ENCODE results near the gene ENPP1.

DNA sequence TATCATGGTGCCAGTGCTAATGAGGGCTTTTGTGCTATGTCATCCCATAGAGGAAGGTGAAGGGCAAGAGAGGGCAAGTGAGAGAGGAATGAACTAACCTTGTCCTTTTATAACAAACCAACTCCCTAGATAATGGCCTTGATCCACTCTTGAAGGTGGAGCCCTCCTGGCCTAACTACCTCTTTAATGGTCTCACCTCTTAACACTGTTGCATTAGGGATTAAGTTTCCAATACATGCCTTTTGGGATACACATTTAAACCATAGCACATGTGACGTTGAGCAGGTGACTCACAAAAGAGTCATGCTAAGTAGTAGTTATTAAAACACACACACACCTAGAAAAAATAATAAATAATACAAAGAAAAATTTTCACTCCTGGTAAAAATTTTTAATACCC, 106.4 kb downstream of the ENPP1 start:
- TF ChIP-seq CTCF (IDR thresholded peaks at IDR 0.05; ENCODE audit: extremely low read depth in 1 of 2, insufficient read depth in 1 of 2, low read depth in 1 of 2, low read length in 2 of 2) = no peak
- TF ChIP-seq POLR2A (IDR thresholded peaks at IDR 0.05; ENCODE audit: low read depth, low read length) = no peak
- TF ChIP-seq POLR2AphosphoS5 (IDR thresholded peaks at IDR 0.05; ENCODE audit: insufficient read depth, low read depth, low read length) = no peak
- TF ChIP-seq, protein P1, sequence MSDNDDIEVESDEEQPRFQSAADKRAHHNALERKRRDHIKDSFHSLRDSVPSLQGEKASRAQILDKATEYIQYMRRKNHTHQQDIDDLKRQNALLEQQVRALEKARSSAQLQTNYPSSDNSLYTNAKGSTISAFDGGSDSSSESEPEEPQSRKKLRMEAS (IDR thresholded peaks at IDR 0.05; ENCODE audit: insufficient read depth, insufficient read length) = no peak
- TF ChIP-seq MYC (IDR thresholded peaks at IDR 0.05; ENCODE audit: low read depth, low read length) = no peak
- TF ChIP-seq EZH2 (IDR thresholded peaks at IDR 0.05; ENCODE audit: borderline replicate concordance, low read depth, low read length, severe bottlenecking) = no peak
- TF ChIP-seq JUN (IDR thresholded peaks at IDR 0.05; ENCODE audit: borderline replicate concordance, insufficient read depth, insufficient read length, low read depth) = no peak
- no peak for TF ChIP-seq GATA2 (IDR thresholded peaks at IDR 0.05; ENCODE audit: insufficient read depth, insufficient read length, low read depth, low read length)
- peak; percentile 63 for TF ChIP-seq FOS (IDR thresholded peaks at IDR 0.05; ENCODE audit: borderline replicate concordance, insufficient read depth, low read length)
